DOHH2 (cell line): ENCODE data around the gene SEMA5B.

Experiments
- H3F3A ChIP-seq: fragments of 200-600 bp; sonication (generic), shearing (Covaris generic); 2 replicates; pipeline ENCODE4 v1.6.0; 2016; ENCODE audit warnings: antibody characterized with exemption, mild to moderate bottlenecking; ENCODE audit not compliant: control insufficient read depth, insufficient read depth
- H3K27ac ChIP-seq: fragments of 200-600 bp; sonication (generic); 2 replicates; pipeline ENCODE4 v1.5.1; 2014; ENCODE audit warnings: low read depth, mild to moderate bottlenecking, low read length, moderate library complexity
- H3K27me3 ChIP-seq: fragments of 200-600 bp; sonication (generic); 2 replicates; pipeline ENCODE4 v1.6.1; 2014; ENCODE audit warnings: mild to moderate bottlenecking, low read length, mixed read lengths; ENCODE audit not compliant: control insufficient read depth
- H3K36me3 ChIP-seq: fragments of 200-600 bp; sonication (generic); 2 replicates; pipeline ENCODE4 v1.6.1; 2014; ENCODE audit warnings: mild to moderate bottlenecking, low read length, moderate library complexity, mixed read lengths; ENCODE audit not compliant: control insufficient read depth
- H3K4me1 ChIP-seq: fragments of 200-600 bp; sonication (generic); 2 replicates; pipeline ENCODE4 v1.6.1; 2014; ENCODE audit warnings: mild to moderate bottlenecking, low read length, mixed read lengths; ENCODE audit not compliant: control insufficient read depth
- H3K4me2 ChIP-seq: fragments of 200-600 bp; sonication (generic); 2 replicates; pipeline ENCODE4 v1.6.0; 2014; ENCODE audit warnings: mild to moderate bottlenecking, low read length, moderate library complexity
- H3K4me3 ChIP-seq: fragments of 200-600 bp; sonication (generic); 2 replicates; pipeline ENCODE4 v1.5.1; 2014; ENCODE audit warnings: mild to moderate bottlenecking, low read length, mixed read lengths
- H3K79me2 ChIP-seq: fragments of 200-600 bp; sonication (generic); 2 replicates; pipeline ENCODE4 v1.6.1; 2014; ENCODE audit warnings: mild to moderate bottlenecking, low read length, mixed read lengths; ENCODE audit not compliant: control insufficient read depth
- H3K9me2 ChIP-seq: fragments of 200-600 bp; sonication (generic); replicated peaks from 2 replicates; pipeline ENCODE4 v1.6.1; 2014; ENCODE audit warnings: mild to moderate bottlenecking, low read length, mixed read lengths; ENCODE audit not compliant: control insufficient read depth
- H3K9me3 ChIP-seq: fragments of 200-600 bp; sonication (generic); 2 replicates; pipeline ENCODE4 v1.6.1; 2014; ENCODE audit warnings: antibody characterized with exemption, low read length, mixed read lengths; ENCODE audit not compliant: control insufficient read depth, insufficient read depth
- H4K20me1 ChIP-seq: fragments of 200-600 bp; sonication (generic); 2 replicates; pipeline ENCODE4 v1.6.0; 2014; ENCODE audit warnings: low read depth, mild to moderate bottlenecking, antibody characterized with exemption, low read length, moderate library complexity; ENCODE audit not compliant: control insufficient read depth, insufficient read depth
- EZH2phosphoT487 ChIP-seq: fragments of 200-600 bp; sonication (generic); IDR thresholded peaks from 2 replicates; pipeline ENCODE4 v1.6.1; 2017; ENCODE audit warnings: borderline replicate concordance, mild to moderate bottlenecking, antibody characterized with exemption, low read length, moderate library complexity, mixed read lengths
- TF ChIP-seq, protein P1 (sequence below): fragments of 200-600 bp; sonication (generic); IDR thresholded peaks from one replicate; pipeline ENCODE4 v1.5.1; 2014; ENCODE audit warnings: antibody characterized with exemption, mild to moderate bottlenecking, low read depth, low read length; ENCODE audit not compliant: poor library complexity, severe bottlenecking

The SEMA5B gene

DNA sequence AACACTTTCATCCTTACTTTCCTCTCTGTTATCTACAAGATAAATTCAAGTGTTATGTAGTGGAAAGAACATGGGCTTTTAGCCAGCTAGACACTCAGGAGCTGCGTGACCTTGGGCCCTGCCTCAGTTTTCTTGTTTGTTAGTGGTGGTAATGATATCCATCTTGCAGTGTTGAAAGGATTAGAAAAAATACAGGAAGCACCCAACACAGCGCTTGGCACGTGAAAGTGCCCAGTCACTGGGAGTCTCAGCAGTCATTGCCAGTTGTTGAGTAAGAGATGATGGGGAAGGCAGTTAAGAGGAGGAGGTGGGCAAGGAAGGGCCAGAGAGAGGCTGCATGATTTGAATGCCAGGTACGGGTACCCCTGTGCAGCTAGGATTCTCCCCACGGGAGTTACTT is 44.6 kb upstream of the SEMA5B start:
- H3K27ac ChIP-seq, result no peak overlapping the region
- H3K9me2 ChIP-seq, result no peaks in the 10 kb centered on the region
- H3K79me2 ChIP-seq, result peaks cover 37% of the 10 kb centered on the region
- TF ChIP-seq, protein P1, sequence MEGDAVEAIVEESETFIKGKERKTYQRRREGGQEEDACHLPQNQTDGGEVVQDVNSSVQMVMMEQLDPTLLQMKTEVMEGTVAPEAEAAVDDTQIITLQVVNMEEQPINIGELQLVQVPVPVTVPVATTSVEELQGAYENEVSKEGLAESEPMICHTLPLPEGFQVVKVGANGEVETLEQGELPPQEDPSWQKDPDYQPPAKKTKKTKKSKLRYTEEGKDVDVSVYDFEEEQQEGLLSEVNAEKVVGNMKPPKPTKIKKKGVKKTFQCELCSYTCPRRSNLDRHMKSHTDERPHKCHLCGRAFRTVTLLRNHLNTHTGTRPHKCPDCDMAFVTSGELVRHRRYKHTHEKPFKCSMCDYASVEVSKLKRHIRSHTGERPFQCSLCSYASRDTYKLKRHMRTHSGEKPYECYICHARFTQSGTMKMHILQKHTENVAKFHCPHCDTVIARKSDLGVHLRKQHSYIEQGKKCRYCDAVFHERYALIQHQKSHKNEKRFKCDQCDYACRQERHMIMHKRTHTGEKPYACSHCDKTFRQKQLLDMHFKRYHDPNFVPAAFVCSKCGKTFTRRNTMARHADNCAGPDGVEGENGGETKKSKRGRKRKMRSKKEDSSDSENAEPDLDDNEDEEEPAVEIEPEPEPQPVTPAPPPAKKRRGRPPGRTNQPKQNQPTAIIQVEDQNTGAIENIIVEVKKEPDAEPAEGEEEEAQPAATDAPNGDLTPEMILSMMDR, result no peak
- no peak for TF ChIP-seq EZH2phosphoT487
- no peaks in the 10 kb centered on the region for H3F3A ChIP-seq
- peaks cover 9% of the 10 kb centered on the region for H3K27me3 ChIP-seq
- H3K4me2 ChIP-seq, result no peak overlapping the region
- H3K4me3 ChIP-seq, result no peak overlapping the region
- H3K36me3 ChIP-seq, result no peaks in the 10 kb centered on the region
- H3K4me1 ChIP-seq, result peaks cover 8% of the 10 kb centered on the region
- no peaks in the 10 kb centered on the region for H3K9me3 ChIP-seq
- 0 out of 2 replicates have a peak, but pooled peaks cover under 1% of the 10 kb centered on the region for H4K20me1 ChIP-seq

DNA sequence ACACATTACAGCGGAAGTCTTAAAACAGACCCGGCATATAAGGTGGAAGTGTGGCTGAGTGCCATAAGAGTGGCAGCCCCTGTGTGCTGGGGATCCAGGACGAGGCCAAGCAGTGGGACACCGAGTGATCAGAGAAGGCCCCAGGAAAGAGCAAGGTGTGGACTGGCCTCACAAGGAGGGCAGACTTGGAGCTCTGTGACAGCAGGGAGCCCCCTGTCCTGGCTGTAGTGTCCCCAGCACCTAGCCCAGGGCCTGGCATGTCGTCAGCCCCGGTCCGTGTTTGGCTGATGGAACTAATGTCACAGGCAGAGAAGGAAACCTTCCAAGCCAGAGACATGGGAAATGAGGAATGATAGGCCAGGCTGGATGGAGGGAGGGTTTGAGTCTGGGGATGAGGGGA is 44.0 kb upstream of the SEMA5B start:
- Histone ChIP-seq H3K4me3 (no peak overlapping the region), H3K4me2 (no peak overlapping the region), H3K9me3 (no peaks in the 10 kb centered on the region), H3K4me1 (peaks cover 10% of the 10 kb centered on the region), H3K79me2 (peaks cover 37% of the 10 kb centered on the region), H3K36me3 (no peaks in the 10 kb centered on the region), H3K27ac (no peak overlapping the region), H3F3A (no peaks in the 10 kb centered on the region), H4K20me1 (no peaks in the 10 kb centered on the region), H3K27me3 (peaks cover 12% of the 10 kb centered on the region), H3K9me2 (no peaks in the 10 kb centered on the region)
- no peak for TF ChIP-seq EZH2phosphoT487
- TF ChIP-seq, protein P1, result no peak

DNA sequence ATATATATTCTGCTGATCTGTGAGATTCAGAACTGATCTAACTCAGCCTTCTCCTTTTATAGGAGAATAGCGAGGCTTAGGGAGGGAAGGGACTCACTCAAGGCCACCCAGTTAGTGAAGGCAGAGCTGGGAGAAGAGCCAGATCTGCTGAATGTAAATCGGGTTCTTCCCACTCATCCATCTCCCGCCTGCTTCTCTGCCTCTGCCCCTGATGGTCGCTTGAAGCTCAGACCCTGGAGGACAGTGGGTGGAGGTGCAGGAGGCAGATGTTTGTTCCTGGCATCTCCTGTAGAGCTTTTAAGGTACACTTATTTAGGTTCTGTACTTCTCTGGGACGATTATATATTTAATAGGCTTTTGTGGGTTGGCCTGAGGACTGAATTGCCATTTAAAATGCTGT is 43.6 kb upstream of the SEMA5B start:
- no peaks in the 10 kb centered on the region for H4K20me1 ChIP-seq
- H3K36me3 ChIP-seq, result no peaks in the 10 kb centered on the region

More for the DNA sequence above, 43.6 kb upstream of the SEMA5B start:
- Histone ChIP-seq H3K4me1 (peaks cover 11% of the 10 kb centered on the region), H3K9me3 (no peaks in the 10 kb centered on the region), H3K27ac (no peak overlapping the region), H3K4me2 (no peak overlapping the region), H3K4me3 (no peak overlapping the region), H3F3A (no peaks in the 10 kb centered on the region), H3K79me2 (peaks cover 37% of the 10 kb centered on the region), H3K27me3 (peaks cover 13% of the 10 kb centered on the region), H3K9me2 (no peaks in the 10 kb centered on the region)
- no peak for TF ChIP-seq EZH2phosphoT487
- TF ChIP-seq, protein P1, result no peak
